Keratinocyte (primary cell): ENCODE results near the gene OTOA.

Experiments used
- EZH2 ChIP-seq: IDR thresholded peaks from one replicate; pipeline ENCODE4 v1.6.1; 2012; ENCODE audit warnings: inconsistent platforms, mild to moderate bottlenecking, low read length, moderate library complexity
- TF ChIP-seq, protein P1 (sequence below), 3 experiments: IDR thresholded peaks in 1 of 3; conservative IDR thresholded peaks in 1 of 3; optimal IDR thresholded peaks in 1 of 3; 2 replicates in 2 of 3; 3 replicates in 1 of 3; pipeline versions ENCODE3 to v1.5.1; 2011; ENCODE audit warnings: low read length in 3 of 3, mild to moderate bottlenecking in 3 of 3, moderate library complexity in 2 of 3, control low read depth in 1 of 3, inconsistent platforms in 1 of 3; ENCODE audit not compliant: insufficient read depth in 2 of 3; ENCODE audit errors: extremely low read depth in 1 of 3

DNA sequence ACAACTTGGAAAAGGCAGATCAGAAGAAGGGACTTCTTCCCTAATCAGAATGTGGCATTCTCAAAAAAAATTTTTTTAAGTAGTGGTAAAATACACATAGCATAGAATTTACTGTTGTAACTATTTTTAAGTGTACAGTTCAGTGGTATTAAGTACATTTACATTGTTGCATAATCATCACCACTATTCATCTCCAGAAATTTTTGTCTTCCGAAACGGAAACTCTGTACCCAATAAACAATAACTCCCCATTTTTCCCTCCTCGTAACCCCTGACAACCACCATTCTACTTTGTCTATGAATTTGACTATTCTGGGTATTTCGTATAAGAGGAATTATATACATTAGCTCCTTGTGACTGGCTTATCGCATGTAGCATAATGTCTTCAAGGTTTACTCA lies 45.5 kb upstream of the OTOA start:
- TF ChIP-seq, protein P1, sequence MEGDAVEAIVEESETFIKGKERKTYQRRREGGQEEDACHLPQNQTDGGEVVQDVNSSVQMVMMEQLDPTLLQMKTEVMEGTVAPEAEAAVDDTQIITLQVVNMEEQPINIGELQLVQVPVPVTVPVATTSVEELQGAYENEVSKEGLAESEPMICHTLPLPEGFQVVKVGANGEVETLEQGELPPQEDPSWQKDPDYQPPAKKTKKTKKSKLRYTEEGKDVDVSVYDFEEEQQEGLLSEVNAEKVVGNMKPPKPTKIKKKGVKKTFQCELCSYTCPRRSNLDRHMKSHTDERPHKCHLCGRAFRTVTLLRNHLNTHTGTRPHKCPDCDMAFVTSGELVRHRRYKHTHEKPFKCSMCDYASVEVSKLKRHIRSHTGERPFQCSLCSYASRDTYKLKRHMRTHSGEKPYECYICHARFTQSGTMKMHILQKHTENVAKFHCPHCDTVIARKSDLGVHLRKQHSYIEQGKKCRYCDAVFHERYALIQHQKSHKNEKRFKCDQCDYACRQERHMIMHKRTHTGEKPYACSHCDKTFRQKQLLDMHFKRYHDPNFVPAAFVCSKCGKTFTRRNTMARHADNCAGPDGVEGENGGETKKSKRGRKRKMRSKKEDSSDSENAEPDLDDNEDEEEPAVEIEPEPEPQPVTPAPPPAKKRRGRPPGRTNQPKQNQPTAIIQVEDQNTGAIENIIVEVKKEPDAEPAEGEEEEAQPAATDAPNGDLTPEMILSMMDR (optimal IDR thresholded peaks at IDR 0.05 in 1 of 3, IDR thresholded peaks at IDR 0.05 in 1 of 3, conservative IDR thresholded peaks at IDR 0.05 in 1 of 3; ENCODE audit: extremely low read depth in 1 of 3, insufficient read depth in 2 of 3, low read length in 3 of 3), result no peak
- TF ChIP-seq EZH2, result no peak
